ENCODE data around the gene CENPP.

Gene CENPP

GRCh38 chr9:92313624-92314012, 12.1 kb upstream of the CENPP start:
- no peak for DNase-seq (ENCODE audit: low read depth)

DNA sequence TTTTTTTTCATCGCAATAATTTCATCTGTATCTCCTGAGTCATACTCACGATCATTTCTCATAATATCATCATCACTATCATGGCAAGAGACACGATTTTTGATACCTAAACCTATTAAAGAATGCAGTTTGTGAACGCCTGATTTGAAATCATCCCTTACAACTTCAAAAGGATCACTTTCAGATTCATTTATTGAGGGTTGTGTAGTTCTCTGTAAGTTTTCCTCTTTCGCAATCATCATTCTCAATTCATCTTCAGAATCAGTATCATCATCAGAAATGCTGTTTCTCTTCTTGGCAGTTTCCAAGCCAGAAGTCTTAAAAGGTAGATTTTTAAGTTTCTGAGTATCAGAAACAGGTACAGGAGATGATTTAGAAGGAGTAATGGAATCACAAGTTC, 10.3 kb upstream of the CENPP start:
- no peak for DNase-seq (ENCODE audit: low read depth)

DNA sequence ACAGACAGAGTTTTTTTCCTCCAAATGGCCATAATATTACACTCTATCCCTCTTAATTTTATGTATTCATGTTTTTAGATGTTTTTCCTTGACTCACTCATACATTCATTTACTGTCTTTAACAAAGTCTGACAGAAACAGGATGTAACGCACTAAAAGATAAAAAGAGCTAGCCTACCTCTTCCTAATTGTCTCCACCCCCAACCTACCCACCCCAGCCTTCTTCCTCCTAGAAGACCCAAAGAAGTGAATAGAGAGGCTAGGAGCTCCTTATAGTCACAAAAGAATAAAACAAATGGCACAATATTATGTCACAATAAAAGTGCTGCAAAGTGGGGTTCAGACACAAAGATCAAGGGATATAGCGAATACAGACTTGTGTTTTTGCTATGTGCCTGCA, 1.3 kb upstream of the CENPP start:
- DNase-seq (ENCODE audit: low read depth), result no peak

GRCh38 chr9:92324889-92325268, 874 bp upstream of the CENPP start:
- no peak for DNase-seq (ENCODE audit: low read depth)

DNA sequence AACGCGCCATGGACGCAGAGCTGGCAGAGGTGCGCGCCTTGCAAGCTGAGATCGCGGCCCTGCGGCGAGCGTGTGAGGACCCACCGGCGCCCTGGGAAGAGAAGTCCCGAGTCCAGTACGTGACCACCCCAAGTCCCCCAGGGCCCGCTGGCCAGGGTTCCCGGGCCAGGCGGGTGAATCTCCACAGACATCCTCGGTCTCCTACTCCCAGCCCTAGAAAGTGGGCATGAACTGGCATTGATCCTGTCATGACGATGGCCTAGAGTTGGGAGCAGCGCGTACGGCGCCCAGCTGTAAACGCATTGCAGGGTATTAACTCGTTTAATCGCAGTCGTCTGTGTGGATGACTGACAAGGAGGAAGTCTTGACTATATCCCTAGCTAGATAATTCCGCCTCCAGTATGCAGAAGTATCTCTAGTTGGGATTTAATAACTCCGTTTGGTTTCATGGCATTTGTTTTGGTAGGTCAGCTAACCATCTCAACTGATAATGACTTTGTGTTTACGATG, 293 bp downstream of the CENPP start:
- DNase-seq (ENCODE audit: low read depth), result no peak

DNA sequence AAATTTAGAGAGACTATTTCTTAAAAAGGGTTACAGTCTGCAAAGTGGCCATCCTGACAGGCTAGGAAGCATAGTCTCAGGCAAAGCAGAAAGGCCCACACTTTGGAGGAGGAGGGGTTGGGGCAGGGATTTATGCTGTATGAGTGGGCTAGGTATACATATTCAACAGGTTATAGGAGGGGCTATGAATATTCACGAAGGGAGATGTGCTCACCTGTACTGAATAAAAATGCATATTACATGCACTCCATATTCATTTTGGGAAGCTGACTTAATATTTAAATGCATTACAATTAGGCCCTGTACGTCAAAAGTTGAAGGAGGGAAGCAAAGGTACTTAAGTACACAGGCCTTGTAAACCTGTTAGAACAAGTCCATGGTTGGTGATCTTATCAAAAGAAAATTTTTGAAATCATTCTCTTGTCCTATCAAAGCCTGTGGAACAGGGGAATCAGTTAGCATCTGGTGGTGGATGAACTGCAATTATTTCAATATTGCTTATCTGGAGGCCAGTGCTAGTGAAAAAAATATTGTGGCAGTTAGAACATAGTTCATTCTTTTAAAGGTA, 1.6 kb downstream of the CENPP start:
- no peak for DNase-seq (ENCODE audit: low read depth)

- peak; percentile 30 for DNase-seq (ENCODE audit: low read depth)
Observed at GRCh38 chr9:92328225-92328624, 2.5 kb downstream of the CENPP start.

DNA sequence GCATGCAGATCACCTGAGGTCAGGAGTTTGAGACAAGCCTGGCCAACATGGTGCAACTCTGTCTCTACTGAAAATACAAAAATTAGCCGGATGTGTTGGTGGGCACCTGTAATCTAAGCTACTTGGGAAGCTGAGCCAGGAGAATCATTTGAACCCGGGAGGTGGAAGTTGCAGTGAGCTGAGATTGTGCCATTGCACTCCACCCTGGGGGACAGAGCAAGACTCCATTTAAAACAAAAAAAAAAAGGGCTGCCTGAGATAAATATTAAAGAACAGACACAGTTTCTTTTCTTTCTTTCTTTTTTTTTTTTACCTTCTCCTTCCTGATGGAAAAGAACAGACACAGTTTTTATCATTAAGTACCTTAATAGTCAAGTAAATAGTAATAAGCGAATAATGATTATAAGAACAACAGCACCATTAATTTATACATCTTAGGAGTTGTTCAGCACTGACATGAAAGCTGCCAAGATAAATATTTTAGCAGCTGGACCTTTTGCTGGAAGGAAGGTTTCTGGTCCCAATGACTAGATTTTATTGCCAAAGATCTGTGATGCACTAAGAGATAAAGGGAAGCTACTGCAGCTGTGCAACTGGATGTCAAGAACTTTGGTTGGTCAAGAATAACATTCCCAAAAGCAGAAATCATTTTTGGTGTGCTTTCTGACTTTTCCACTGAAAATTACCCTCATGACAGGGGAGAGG, 7.0 kb downstream of the CENPP start:
- no peak for DNase-seq (ENCODE audit: low read depth)

GRCh38 chr9:92333282-92333634, 7.5 kb downstream of the CENPP start:
- no peak for DNase-seq (ENCODE audit: low read depth)

DNA sequence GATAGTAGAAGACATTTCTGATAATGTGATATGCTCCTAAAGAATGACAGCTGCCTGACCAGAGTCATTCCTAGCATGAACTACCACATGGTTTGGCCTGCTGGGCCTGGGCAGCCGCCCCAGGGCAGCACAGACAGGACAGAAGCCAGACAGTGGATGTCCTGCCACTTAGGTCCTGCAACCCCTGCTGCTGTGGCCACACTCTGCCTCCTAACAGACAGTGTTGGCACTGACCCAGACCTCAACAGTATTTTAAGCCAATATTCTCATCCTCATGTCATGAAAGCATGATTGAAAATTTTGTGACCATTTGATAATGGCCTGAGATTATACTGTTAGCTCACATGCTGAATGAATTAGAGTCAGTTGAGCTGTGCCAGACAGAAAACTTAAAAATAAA, 15.8 kb downstream of the CENPP start:
- no peak for DNase-seq (ENCODE audit: low read depth)

GRCh38 chr9:92342825-92343488, 17.2 kb downstream of the CENPP start:
- no peak for DNase-seq (ENCODE audit: low read depth)

DNA sequence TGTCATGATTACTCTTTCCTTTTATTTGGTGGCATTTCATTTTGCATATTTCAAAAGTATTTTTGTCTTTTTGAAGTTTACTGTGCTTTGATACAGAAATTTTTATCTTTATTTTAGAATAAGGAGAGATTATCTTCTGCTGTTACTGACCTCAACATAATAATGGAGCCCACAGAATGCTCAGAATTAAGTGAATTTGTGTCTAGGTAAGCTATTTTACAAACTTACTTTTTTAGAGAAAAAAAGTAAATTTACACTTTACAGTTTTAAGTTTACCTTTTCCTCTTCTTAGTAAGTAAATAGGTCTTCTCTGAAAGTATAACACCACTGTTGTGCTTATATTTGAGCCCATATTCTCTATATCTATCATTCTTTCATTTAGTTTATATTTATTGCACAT, 19.8 kb downstream of the CENPP start:
- DNase-seq (ENCODE audit: low read depth), result no peak

- DNase-seq (ENCODE audit: low read depth), result peak; percentile 51
Observed at GRCh38 chr9:92349771-92350739, 24.3 kb downstream of the CENPP start.

GRCh38 chr9:92350740-92351133, 25.0 kb downstream of the CENPP start:
- DNase-seq (ENCODE audit: low read depth), result no peak

GRCh38 chr9:92353051-92353450, 27.3 kb downstream of the CENPP start:
- DNase-seq (ENCODE audit: low read depth), result no peak

GRCh38 chr9:92359394-92359995, 33.7 kb downstream of the CENPP start:
- DNase-seq (ENCODE audit: low read depth), result no peak

DNA sequence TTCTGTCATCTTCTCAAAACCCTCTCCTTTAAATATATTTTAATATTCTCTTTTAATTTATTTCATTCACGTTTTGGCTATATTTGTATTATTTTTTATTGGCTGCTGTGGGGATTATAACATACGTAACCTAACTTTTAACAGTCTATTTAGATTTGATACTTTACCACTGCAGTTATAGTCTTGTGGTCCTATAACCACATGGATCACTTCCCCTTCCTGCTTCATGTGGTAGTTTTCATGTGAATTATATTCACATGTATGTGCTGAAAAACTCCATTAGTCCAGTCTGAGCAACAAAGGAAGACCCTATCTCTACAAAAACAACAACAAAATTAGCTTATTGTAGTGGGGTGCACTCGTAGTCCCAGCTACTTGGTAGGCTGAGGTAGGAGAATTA, 34.3 kb downstream of the CENPP start:
- DNase-seq (ENCODE audit: low read depth), result no peak

GRCh38 chr9:92369075-92369474, 43.3 kb downstream of the CENPP start:
- DNase-seq (ENCODE audit: low read depth), result no peak

- DNase-seq (ENCODE audit: low read depth), result no peak
Observed at GRCh38 chr9:92373167-92373566, 47.4 kb downstream of the CENPP start.

GRCh38 chr9:92377876-92378275, 52.1 kb downstream of the CENPP start:
- DNase-seq (ENCODE audit: low read depth), result no peak

DNA sequence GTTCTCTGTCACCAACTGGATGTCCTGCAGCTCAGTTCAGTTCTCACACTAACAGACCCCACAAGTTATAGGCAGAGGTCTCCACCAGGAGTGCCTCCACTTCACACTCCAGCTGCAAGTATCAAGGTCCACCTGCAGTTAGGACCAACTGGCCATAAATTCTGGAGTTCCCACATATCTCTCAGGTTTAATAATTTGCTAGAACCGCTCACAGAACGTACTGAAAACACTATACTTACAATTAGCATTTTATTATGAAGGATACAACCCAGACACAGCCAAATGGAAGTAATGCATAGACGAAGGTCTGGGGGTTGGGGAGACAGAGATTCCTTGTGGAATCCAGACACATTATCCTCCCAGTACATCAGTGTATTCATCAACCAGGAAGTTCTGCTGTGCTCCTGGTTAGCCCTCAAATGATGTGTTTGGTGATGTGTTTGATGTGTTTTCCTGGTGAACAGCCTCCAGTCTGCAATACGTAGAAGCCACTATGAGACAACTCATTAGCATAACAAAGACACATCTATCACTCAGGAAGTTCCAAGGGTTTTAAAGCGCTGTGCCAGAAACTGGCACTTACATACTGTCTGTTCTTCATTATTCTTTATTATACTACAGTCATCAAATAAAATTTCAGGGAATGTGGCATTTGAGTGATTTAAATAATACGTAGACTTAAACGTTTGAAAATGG, 53.3 kb downstream of the CENPP start:
- no peak for DNase-seq (ENCODE audit: low read depth)
